ENCODE data around the gene HDAC6. TPM values are rescaled to one million over a fixed set of nuclear protein-coding genes. Genes with fewer than 3 reads are reported as not detected.
A peak's percentile ranks its signal among the peaks of the same experiment; 100 is the strongest.
"Not testable (repeated sequence)": the region's sequence is repeated elsewhere in the genome, so short reads cannot be mapped to it uniquely, and the experiment has no call there.

HDAC6 gene
- total RNA-seq, 1 donor from 2014 or later, result 57.1 TPM

GRCh38 chrX:48789366-48790220 is 12.3 kb upstream of the HDAC6 start:
- DNase-seq (ENCODE audit: extremely low read depth, low read depth, low spot score), result no peak

- DNase-seq (ENCODE audit: extremely low read depth, low read depth, low spot score), result no peak
These were observed 11.4 kb upstream of the HDAC6 start for GRCh38 chrX:48790477-48790876.

GRCh38 chrX:48791063-48791820 is 10.6 kb upstream of the HDAC6 start:
- no peak for DNase-seq (ENCODE audit: extremely low read depth, low read depth, low spot score)

- no peak for DNase-seq (ENCODE audit: extremely low read depth, low read depth, low spot score)
These were observed 9.6 kb upstream of the HDAC6 start for GRCh38 chrX:48792219-48792618.

GRCh38 chrX:48793935-48794334 is 7.9 kb upstream of the HDAC6 start:
- DNase-seq (ENCODE audit: extremely low read depth, low read depth, low spot score), result no peak

GRCh38 chrX:48794340-48794910 is 7.4 kb upstream of the HDAC6 start:
- no peak for DNase-seq (ENCODE audit: extremely low read depth, low read depth, low spot score)

GRCh38 chrX:48794911-48795515 is 6.9 kb upstream of the HDAC6 start:
- DNase-seq (ENCODE audit: extremely low read depth, low read depth, low spot score), result no peak

GRCh38 chrX:48798318-48798717 is 3.5 kb upstream of the HDAC6 start:
- DNase-seq (ENCODE audit: extremely low read depth, low read depth, low spot score), result no peak

- no peak for DNase-seq (ENCODE audit: extremely low read depth, low read depth, low spot score)
These were observed 1.1 kb upstream of the HDAC6 start for GRCh38 chrX:48800574-48801279.

GRCh38 chrX:48802089-48802904 is 430 bp downstream of the HDAC6 start:
- DNase-seq (ENCODE audit: extremely low read depth, low read depth, low spot score), result peak; percentile 22

- DNase-seq (ENCODE audit: extremely low read depth, low read depth, low spot score), result no peak
These were observed 986 bp downstream of the HDAC6 start for GRCh38 chrX:48802905-48803200.

GRCh38 chrX:48806081-48806480 is 4.2 kb downstream of the HDAC6 start:
- no peak for DNase-seq (ENCODE audit: extremely low read depth, low read depth, low spot score)

- no peak for DNase-seq (ENCODE audit: extremely low read depth, low read depth, low spot score)
These were observed 11.8 kb downstream of the HDAC6 start for GRCh38 chrX:48813644-48814043.

GRCh38 chrX:48814722-48815121 is 12.9 kb downstream of the HDAC6 start:
- no peak for DNase-seq (ENCODE audit: extremely low read depth, low read depth, low spot score)

- DNase-seq (ENCODE audit: extremely low read depth, low read depth, low spot score), result no peak
These were observed 13.4 kb downstream of the HDAC6 start for GRCh38 chrX:48815266-48815665.

- DNase-seq (ENCODE audit: extremely low read depth, low read depth, low spot score), result no peak
These were observed 14.3 kb downstream of the HDAC6 start for GRCh38 chrX:48816014-48816810.

- DNase-seq (ENCODE audit: extremely low read depth, low read depth, low spot score), result no peak
These were observed 16.2 kb downstream of the HDAC6 start for GRCh38 chrX:48818098-48818497.

GRCh38 chrX:48818866-48819265 is 17.0 kb downstream of the HDAC6 start:
- DNase-seq (ENCODE audit: extremely low read depth, low read depth, low spot score), result no peak

GRCh38 chrX:48819394-48819793 is 17.5 kb downstream of the HDAC6 start:
- not testable (repeated sequence) for DNase-seq (ENCODE audit: extremely low read depth, low read depth, low spot score)
